Measurements from ENCODE around the gene TMEM250. TPM values are rescaled to one million over a fixed set of nuclear protein-coding genes. Genes with fewer than 3 reads are reported as not detected.
A peak's percentile ranks its signal among the peaks of the same experiment; 100 is the strongest.

TMEM250 gene
- total and polyA plus RNA-seq, 9 of the 15 experiments (the other 6 are each of a cell fraction or from before 2014, with no cell fraction given): 0.32 to 44.6 (median 12.2) TPM

DNA sequence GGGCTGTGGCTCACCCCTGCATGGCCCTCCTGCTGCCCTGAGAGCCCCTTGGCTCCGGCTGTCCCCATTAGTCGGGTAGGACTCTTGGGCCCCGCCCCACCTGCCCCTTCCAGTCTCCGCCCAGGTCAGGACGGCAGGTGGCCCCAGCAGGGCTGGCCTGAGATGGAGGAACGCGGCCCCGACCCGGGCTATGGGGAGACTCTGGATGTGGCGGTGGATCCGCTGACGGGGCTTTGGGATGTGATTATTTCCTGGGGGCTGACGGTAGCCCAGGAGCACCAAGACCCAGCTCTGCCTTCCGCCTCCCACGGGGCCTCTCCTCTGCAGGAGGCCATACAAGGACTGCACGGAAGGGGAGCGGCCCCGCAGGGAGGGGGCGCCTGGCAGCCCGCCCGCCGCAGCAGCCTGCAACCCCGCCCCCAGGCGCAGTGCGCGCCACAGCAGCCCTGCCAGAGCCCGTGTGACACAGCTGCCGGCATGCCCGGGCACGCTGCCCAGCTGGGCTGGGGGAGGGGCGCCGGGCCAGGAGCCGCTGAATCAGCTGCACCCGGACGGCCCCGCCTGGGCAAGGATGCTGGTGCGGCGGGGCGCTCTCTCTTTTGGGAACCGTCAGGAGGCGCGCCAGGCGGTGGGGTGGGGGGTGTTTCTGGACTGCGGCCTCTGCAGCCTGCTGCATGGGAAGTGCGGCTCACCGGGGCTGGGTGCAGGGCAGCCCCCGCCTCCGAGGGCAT is 9.2 kb downstream of the TMEM250 start (continued):
- TF ChIP-seq FOXA3 (CRISPR knock-in tag; conservative IDR thresholded peaks at IDR 0.05 in 1 of 2, IDR thresholded peaks at IDR 0.05 in 1 of 2): peak in 1 of 2 experiments; percentile 67; a peak in 1 of 4 replicates
- TF ChIP-seq, protein P1, sequence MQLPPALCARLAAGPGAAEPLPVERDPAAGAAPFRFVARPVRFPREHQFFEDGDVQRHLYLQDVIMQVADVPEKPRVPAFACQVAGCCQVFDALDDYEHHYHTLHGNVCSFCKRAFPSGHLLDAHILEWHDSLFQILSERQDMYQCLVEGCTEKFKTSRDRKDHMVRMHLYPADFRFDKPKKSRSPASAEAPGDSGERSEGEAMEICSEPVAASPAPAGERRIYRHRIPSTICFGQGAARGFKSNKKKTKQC (CRISPR knock-in tag; IDR thresholded peaks at IDR 0.05): no peak
- TF ChIP-seq NRF1 (conservative IDR thresholded peaks at IDR 0.05 in 1 of 2, IDR thresholded peaks at IDR 0.05 in 1 of 2): peak; percentile 60 to 65
- TF ChIP-seq MCM3 (IDR thresholded peaks at IDR 0.05): no peak
- TF ChIP-seq POLR2H (tag; IDR thresholded peaks at IDR 0.05; ENCODE audit: low read depth): no peak
- TF ChIP-seq MAFK (IDR thresholded peaks at IDR 0.05; ENCODE audit: low read length): no peak
- TF ChIP-seq, protein P2, sequence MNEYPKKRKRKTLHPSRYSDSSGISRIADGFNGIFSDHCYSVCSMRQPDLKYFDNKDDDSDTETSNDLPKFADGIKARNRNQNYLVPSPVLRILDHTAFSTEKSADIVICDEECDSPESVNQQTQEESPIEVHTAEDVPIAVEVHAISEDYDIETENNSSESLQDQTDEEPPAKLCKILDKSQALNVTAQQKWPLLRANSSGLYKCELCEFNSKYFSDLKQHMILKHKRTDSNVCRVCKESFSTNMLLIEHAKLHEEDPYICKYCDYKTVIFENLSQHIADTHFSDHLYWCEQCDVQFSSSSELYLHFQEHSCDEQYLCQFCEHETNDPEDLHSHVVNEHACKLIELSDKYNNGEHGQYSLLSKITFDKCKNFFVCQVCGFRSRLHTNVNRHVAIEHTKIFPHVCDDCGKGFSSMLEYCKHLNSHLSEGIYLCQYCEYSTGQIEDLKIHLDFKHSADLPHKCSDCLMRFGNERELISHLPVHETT (CRISPR knock-in tag; conservative IDR thresholded peaks at IDR 0.05 in 1 of 2, IDR thresholded peaks at IDR 0.05 in 1 of 2): peak in 1 of 2 experiments; percentile 63; a peak in 1 of 4 replicates
- TF ChIP-seq KDM2B (CRISPR knock-in tag; IDR thresholded peaks at IDR 0.05): peak; percentile 44; the same call in 1 of the 2 replicates
- no peak for TF ChIP-seq RAD51 (IDR thresholded peaks at IDR 0.05; ENCODE audit: borderline replicate concordance, low read depth)
- TF ChIP-seq, protein P3, sequence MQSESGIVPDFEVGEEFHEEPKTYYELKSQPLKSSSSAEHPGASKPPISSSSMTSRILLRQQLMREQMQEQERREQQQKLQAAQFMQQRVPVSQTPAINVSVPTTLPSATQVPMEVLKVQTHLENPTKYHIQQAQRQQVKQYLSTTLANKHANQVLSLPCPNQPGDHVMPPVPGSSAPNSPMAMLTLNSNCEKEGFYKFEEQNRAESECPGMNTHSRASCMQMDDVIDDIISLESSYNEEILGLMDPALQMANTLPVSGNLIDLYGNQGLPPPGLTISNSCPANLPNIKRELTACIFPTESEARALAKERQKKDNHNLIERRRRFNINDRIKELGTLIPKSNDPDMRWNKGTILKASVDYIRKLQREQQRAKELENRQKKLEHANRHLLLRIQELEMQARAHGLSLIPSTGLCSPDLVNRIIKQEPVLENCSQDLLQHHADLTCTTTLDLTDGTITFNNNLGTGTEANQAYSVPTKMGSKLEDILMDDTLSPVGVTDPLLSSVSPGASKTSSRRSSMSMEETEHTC (IDR thresholded peaks at IDR 0.05): no peak
- TF ChIP-seq SNRNP70 (optimal IDR thresholded peaks at IDR 0.05; ENCODE audit: low read depth, low read length): no peak
- TF ChIP-seq SP1 (CRISPR knock-in tag; IDR thresholded peaks at IDR 0.05): no peak
- no peak for TF ChIP-seq ZC3H8 (IDR thresholded peaks at IDR 0.05)
- no peak for TF ChIP-seq NCOR1 (IDR thresholded peaks at IDR 0.05)
- TF ChIP-seq, protein P4, sequence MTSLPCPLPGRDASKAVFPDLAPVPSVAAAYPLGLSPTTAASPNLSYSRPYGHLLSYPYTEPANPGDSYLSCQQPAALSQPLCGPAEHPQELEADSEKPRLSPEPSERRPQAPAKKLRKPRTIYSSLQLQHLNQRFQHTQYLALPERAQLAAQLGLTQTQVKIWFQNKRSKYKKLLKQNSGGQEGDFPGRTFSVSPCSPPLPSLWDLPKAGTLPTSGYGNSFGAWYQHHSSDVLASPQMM (CRISPR knock-in tag; IDR thresholded peaks at IDR 0.05): no peak
- TF ChIP-seq, protein P5, sequence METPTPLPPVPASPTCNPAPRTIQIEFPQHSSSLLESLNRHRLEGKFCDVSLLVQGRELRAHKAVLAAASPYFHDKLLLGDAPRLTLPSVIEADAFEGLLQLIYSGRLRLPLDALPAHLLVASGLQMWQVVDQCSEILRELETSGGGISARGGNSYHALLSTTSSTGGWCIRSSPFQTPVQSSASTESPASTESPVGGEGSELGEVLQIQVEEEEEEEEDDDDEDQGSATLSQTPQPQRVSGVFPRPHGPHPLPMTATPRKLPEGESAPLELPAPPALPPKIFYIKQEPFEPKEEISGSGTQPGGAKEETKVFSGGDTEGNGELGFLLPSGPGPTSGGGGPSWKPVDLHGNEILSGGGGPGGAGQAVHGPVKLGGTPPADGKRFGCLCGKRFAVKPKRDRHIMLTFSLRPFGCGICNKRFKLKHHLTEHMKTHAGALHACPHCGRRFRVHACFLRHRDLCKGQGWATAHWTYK (CRISPR knock-in tag; IDR thresholded peaks at IDR 0.05): 0 out of 2 replicates have a peak, but pooled peaks have one; percentile 19
- TF ChIP-seq TOE1 (IDR thresholded peaks at IDR 0.05; ENCODE audit: borderline replicate concordance): peak; percentile 13; the same call in 1 of the 2 replicates
- no peak for TF ChIP-seq TOE1 (CRISPR knock-in tag; IDR thresholded peaks at IDR 0.05; ENCODE audit: borderline replicate concordance, low read depth)
- TF ChIP-seq ZNF239 (CRISPR knock-in tag; IDR thresholded peaks at IDR 0.05): no peak
- no peak for TF ChIP-seq ARNT (IDR thresholded peaks at IDR 0.05)
- TF ChIP-seq CBFA2T3 (IDR thresholded peaks at IDR 0.05): peak; percentile 36; the same call in 1 of the 2 replicates
- no peak for TF ChIP-seq EP400 (IDR thresholded peaks at IDR 0.05)
- TF ChIP-seq HOXB6 (CRISPR knock-in tag; IDR thresholded peaks at IDR 0.05; ENCODE audit: borderline replicate concordance): no peak
- peak; percentile 78 for TF ChIP-seq RBFOX2 (IDR thresholded peaks at IDR 0.05; ENCODE audit: low read depth, low read length)
- TF ChIP-seq BMI1 (IDR thresholded peaks at IDR 0.05; ENCODE audit: low read length): no peak
